ACC112 (cell line): ENCODE measurements around the gene SNCAIP.

ENCODE experiments used
- H2AFZ ChIP-seq: fragments of 200-600 bp; sonication (generic); one replicate; pipeline ENCODE4 v1.6.0; 2017; ENCODE audit warnings: antibody characterized with exemption, low read length; ENCODE audit not compliant: unreplicated experiment
- H3K27ac ChIP-seq: fragments of 200-600 bp; sonication (generic); 2 replicates; pipeline ENCODE4 v1.5.1; 2014; ENCODE audit warnings: low read depth, mild to moderate bottlenecking, antibody characterized with exemption, low read length, moderate library complexity
- H3K27me3 ChIP-seq: fragments of 200-600 bp; sonication (generic); 2 replicates; pipeline ENCODE4 v1.6.1; 2014; ENCODE audit warnings: mild to moderate bottlenecking, antibody characterized with exemption, low read length, moderate library complexity, mixed read lengths; ENCODE audit not compliant: insufficient read depth
- H3K36me3 ChIP-seq: fragments of 200-600 bp; sonication (generic); 2 replicates; pipeline ENCODE4 v1.6.1; 2016; ENCODE audit warnings: mild to moderate bottlenecking, antibody characterized with exemption, low read length, moderate library complexity, mixed read lengths; ENCODE audit not compliant: insufficient read depth
- H3K4me1 ChIP-seq: fragments of 200-600 bp; sonication (generic); one replicate; pipeline ENCODE4 v1.6.1; 2016; ENCODE audit warnings: low read length, mixed read lengths; ENCODE audit not compliant: insufficient read depth, unreplicated experiment, control insufficient read depth
- H3K4me3 ChIP-seq: fragments of 200-600 bp; sonication (generic); 2 replicates; pipeline ENCODE4 v1.5.1; 2014; ENCODE audit warnings: mild to moderate bottlenecking, low read depth, low read length
- H3K79me2 ChIP-seq: fragments of 200-600 bp; sonication (generic); one replicate; pipeline ENCODE4 v1.6.0; 2016; ENCODE audit warnings: low read length; ENCODE audit not compliant: control insufficient read depth, unreplicated experiment, insufficient read depth

Gene SNCAIP

GRCh38 chr5:122311961-122312590 is at the start of gene SNCAIP:
SNCAIP (plus strand) TSS chr5:122312237; CDS start chr5:122391135, 78,898 bp downstream.
- Histone ChIP-seq H3K27ac (no peak within 1 kb of the TSS), H2AFZ (peak within 1 kb of the TSS; percentile 98), H3K36me3 (no peaks in the 10 kb centered on the region), H3K4me1 (peaks cover 6% of the 10 kb centered on the region), H3K4me3 (peak within 1 kb of the TSS; percentile 83), H3K27me3 (peaks cover 63% of the 10 kb centered on the region), H3K79me2 (no peaks in the 10 kb centered on the region)

- Histone ChIP-seq H3K79me2 (no peaks in the 10 kb centered on the region), H3K36me3 (no peaks in the 10 kb centered on the region), H3K4me3 (peak overlapping the region; percentile 41; the same call in 1 of the 2 replicates), H2AFZ (no peak overlapping the region), H3K27ac (peak overlapping the region; percentile 53), H3K4me1 (peaks cover 37% of the 10 kb centered on the region), H3K27me3 (no peaks in the 10 kb centered on the region)
Observed at GRCh38 chr5:122263352-122264030, 48.5 kb upstream of the SNCAIP start.

- no peaks in the 10 kb centered on the region for H3K36me3 ChIP-seq
- no peaks in the 10 kb centered on the region for H3K27me3 ChIP-seq
- no peak overlapping the region for H2AFZ ChIP-seq
- peaks cover 36% of the 10 kb centered on the region for H3K4me1 ChIP-seq
- H3K27ac ChIP-seq = no peak overlapping the region
- H3K79me2 ChIP-seq = no peaks in the 10 kb centered on the region
- H3K4me3 ChIP-seq = no peak overlapping the region
Observed at GRCh38 chr5:122264610-122265009, 47.4 kb upstream of the SNCAIP start.

GRCh38 chr5:122267185-122267584 is 44.9 kb upstream of the SNCAIP start:
- no peak overlapping the region for H2AFZ ChIP-seq
- no peak overlapping the region for H3K4me3 ChIP-seq
- no peaks in the 10 kb centered on the region for H3K27me3 ChIP-seq
- no peaks in the 10 kb centered on the region for H3K36me3 ChIP-seq
- H3K4me1 ChIP-seq = peaks cover 18% of the 10 kb centered on the region
- no peaks in the 10 kb centered on the region for H3K79me2 ChIP-seq
- no peak overlapping the region for H3K27ac ChIP-seq

- Histone ChIP-seq H3K4me1 (no peaks in the 10 kb centered on the region), H3K79me2 (no peaks in the 10 kb centered on the region), H3K27me3 (no peaks in the 10 kb centered on the region), H3K36me3 (no peaks in the 10 kb centered on the region), H3K4me3 (no peak overlapping the region), H2AFZ (no peak overlapping the region), H3K27ac (no peak overlapping the region)
Observed at GRCh38 chr5:122273696-122274095, 38.3 kb upstream of the SNCAIP start.

- no peak overlapping the region for H3K27ac ChIP-seq
- H2AFZ ChIP-seq = no peak overlapping the region
- no peaks in the 10 kb centered on the region for H3K27me3 ChIP-seq
- no peaks in the 10 kb centered on the region for H3K36me3 ChIP-seq
- H3K79me2 ChIP-seq = no peaks in the 10 kb centered on the region
- no peak overlapping the region for H3K4me3 ChIP-seq
- H3K4me1 ChIP-seq = no peaks in the 10 kb centered on the region
Observed at GRCh38 chr5:122283592-122283991, 28.4 kb upstream of the SNCAIP start.

GRCh38 chr5:122286541-122286940 is 25.5 kb upstream of the SNCAIP start:
- H3K79me2 ChIP-seq = no peaks in the 10 kb centered on the region
- no peaks in the 10 kb centered on the region for H3K27me3 ChIP-seq
- H3K36me3 ChIP-seq = no peaks in the 10 kb centered on the region
- no peaks in the 10 kb centered on the region for H3K4me1 ChIP-seq
- H2AFZ ChIP-seq = no peak overlapping the region
- H3K4me3 ChIP-seq = no peak overlapping the region
- H3K27ac ChIP-seq = no peak overlapping the region

GRCh38 chr5:122287101-122287500 is 24.9 kb upstream of the SNCAIP start:
- Histone ChIP-seq H3K27me3 (no peaks in the 10 kb centered on the region), H3K79me2 (no peaks in the 10 kb centered on the region), H3K4me1 (no peaks in the 10 kb centered on the region), H3K36me3 (no peaks in the 10 kb centered on the region), H2AFZ (no peak overlapping the region), H3K27ac (no peak overlapping the region), H3K4me3 (no peak overlapping the region)

- no peak overlapping the region for H3K4me3 ChIP-seq
- no peak overlapping the region for H2AFZ ChIP-seq
- H3K27ac ChIP-seq = no peak overlapping the region
- no peaks in the 10 kb centered on the region for H3K27me3 ChIP-seq
- H3K36me3 ChIP-seq = no peaks in the 10 kb centered on the region
- no peaks in the 10 kb centered on the region for H3K4me1 ChIP-seq
- no peaks in the 10 kb centered on the region for H3K79me2 ChIP-seq
Observed at GRCh38 chr5:122291000-122291901, 20.8 kb upstream of the SNCAIP start.

GRCh38 chr5:122292332-122292731 is 19.7 kb upstream of the SNCAIP start:
- no peaks in the 10 kb centered on the region for H3K79me2 ChIP-seq
- no peaks in the 10 kb centered on the region for H3K27me3 ChIP-seq
- H3K4me3 ChIP-seq = no peak overlapping the region
- no peak overlapping the region for H2AFZ ChIP-seq
- no peak overlapping the region for H3K27ac ChIP-seq
- H3K36me3 ChIP-seq = no peaks in the 10 kb centered on the region
- H3K4me1 ChIP-seq = no peaks in the 10 kb centered on the region
